GM18499 (cell line): ENCODE results near the gene TPSAB1.
"Not testable (repeated sequence)": the region's sequence is repeated elsewhere in the genome, so short reads cannot be mapped to it uniquely, and the experiment has no call there.

ENCODE experiments used
- ATAC-seq: cut with Tn5 transposase; IDR thresholded peaks from one replicate; pipeline ENCODE4 v1.9.1; 2021; ENCODE audit warnings: moderate number of reproducible peaks; ENCODE audit not compliant: insufficient read depth, unreplicated experiment

TPSAB1 gene

DNA sequence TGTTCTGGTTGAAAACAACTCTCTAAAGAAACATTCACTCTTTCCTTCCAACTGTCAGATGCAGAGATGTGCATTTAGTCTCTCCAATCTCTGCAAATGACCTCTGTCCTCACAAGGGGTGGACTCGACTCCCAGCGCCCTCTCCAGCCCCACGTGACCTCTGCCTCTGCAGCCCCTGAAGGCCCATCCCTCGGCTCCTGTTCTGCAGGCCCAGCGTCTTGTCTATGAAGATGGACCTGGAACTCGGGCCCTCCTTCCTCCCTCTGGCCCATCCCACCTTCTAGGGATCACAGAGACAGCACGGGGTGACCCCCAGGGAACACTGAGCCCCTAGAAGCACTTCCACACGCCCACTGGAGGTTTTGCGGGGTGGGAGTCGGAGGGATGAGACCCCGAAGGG, 2.9 kb downstream of the TPSAB1 start:
- not testable (repeated sequence) for ATAC-seq

DNA sequence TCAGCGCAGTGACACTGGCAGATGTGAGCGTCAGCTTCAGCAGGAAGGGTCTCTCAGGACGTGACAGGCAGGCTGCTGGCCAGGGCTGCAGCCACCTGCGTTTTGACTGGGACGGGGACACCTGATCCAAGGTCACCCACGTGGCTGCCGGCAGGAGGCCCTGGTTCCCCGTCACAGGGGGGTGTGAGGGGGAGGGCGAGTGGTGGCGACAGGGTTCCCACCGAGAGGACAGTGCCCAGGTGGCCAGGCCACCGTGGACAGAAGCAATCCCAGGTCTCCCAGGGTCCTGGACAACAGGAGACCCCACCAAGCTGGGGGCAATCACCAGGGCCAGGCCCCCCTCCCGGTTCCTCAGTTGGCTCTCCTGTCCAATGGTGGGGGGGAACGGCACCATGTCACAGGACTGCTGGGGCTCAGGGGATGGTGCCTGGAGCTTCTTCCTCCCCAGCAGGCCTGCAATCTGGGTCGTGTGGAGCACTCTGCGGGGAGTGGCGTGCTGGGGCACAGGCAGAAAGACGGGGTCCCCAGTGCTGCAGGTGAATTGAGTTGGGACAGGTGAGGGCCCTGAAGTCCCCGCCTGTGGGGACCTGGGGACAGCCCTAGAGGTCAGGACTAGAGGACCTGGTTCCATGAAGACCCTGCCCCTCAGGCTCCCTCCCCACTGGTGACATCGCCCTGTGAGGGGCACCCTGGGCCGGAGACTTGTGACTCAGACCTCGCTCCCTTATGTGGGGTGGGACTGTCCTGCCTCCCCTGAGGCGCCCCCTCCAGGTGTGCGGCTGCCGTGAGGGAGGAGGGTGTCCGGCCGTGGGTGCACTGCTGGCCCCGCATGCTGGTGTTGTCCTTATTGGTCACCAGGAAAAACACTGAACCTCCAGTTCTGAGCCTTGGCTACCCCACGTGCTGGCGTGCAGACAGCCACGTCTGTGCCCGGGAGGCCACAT, 3.7 kb downstream of the TPSAB1 start:
- not testable (repeated sequence) for ATAC-seq

DNA sequence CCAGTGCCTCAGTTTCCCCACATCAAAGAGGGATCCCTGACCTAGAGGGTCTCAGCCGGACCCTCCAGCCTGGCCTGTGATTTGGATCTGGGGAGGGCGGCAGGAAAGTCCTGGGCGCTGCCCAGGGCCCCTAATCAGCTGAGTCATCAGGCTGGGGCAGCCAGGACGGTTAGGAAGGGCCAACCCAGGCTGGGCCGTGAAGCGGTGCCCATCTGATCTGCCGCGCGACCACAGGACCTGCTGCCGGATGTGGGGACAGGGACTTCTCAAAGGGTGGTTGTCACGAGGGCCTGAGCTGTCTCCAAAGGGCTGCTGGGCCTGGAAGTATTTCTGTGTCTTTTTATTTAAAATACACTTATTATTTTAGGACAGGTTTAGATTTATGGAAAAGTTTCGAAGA, 4.4 kb downstream of the TPSAB1 start:
- no peak for ATAC-seq

DNA sequence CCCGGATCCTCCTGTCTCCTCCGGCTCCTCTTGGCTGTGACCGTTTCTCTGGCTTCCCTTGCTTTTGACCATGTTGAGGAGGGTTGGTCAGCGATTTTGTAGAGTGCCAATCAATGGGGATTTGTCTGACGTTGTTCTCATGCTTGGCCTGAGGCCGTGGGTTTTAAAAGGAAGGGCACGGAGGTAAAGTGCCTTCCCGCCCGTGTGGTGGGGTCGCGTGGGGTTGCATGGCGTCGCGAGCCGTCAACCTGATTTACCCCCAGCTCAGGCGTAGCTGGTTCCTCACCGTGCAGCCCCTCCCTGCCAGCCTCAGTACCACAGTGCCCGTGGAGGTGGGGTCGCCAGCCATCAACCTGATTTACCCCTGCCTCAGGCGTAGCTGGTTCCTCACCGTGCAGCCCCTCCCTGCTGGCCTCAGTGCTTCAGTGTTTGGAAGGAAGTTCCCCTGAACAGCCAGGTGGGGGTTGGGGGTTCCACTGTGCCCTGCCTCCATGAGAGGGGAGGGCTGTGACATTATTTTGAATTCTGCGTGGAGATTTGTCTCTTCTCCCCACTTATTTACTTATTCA, 5.0 kb downstream of the TPSAB1 start:
- ATAC-seq: no peak

DNA sequence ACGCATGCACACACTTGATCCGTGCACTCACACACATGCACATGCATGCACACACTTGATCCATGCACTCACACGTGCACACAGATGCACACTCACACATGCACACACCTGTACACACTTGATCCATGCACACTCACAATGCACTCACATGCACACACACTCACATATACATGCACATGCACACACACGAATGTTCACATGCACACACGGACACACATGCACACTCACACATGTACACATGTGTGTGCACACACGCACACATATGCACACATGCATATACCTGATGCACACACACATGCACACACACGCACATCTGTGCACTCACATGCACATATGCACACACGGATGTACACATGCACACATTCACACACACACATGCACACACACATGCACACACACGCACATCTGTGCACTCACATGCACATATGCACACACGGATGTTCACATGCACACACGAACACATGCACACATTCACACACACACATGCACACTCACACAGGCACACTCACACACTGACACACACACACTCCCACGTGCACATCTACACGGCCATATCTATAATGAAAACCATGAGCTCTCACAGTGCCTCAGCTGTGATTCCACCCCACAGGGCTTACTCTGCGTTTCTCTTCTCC, 7.5 kb downstream of the TPSAB1 start:
- ATAC-seq: not testable (repeated sequence)

DNA sequence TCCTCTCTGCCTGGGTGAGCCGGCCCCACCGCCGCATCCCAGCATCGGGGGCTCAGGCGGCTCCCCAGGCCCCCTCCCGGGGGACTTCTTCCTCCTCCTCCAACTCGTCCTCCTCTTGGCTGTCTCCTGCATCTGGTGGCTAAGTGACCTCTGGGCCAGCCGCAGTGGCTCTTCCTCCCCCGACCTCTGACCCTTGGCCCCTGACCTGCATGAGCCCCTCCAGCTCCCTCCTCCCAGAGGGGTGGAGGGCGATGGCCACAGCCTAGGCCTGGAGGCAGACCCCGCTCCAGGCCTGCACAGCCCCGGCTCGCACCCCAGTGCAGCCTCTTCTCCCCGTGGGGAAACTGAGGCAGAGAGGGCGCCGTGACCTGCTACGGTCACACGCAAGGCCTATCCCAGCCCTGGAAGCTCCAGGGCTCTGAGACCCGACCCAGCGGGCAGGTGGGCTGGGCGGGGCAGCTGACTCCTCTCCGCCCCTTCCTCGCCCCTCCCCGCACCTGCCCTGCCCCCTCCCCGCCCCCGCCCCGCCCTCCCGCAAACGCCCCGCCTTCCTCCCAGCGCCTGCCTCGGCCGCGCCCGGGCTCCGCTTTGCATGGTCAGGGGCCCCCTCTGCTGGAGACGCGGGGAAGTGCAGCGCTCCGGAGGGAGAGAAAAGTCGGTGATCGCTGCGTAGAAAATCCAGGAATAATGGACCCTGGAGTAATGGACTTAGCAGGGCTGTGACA, 8.7 kb downstream of the TPSAB1 start:
- not testable (repeated sequence) for ATAC-seq

DNA sequence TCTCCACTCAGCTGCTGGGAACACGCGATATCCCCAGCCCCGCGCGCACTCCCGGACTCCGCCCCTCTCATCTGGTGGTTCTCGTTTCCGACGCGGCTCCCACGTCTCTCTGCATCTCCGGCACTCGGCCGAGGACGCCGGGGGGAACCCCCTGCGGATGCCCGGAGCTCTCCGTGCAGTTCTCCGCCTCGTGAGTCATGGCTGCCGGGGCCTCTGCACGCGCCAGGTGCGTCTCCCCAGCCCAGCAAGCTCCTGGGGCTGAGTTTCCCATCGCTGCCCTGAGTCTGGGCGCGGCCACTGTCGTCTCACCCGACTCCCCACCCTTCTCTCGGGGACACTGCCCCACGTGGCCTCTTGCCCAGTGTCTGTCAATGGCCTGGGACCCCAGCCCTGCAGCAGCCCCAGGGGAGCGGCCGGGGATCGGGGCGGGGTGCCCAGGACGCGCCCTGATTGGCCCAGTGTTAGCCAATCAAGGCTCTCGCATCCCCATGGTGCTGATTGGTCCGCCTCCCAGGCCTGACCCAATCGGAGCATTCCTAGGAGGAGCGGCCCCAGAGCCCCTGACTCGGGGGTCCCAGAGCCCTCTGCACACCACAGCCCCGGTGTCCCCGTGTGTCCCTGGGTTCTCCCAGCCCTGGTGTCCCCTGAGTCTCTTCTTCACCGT, 13.3 kb downstream of the TPSAB1 start:
- ATAC-seq: not testable (repeated sequence)

DNA sequence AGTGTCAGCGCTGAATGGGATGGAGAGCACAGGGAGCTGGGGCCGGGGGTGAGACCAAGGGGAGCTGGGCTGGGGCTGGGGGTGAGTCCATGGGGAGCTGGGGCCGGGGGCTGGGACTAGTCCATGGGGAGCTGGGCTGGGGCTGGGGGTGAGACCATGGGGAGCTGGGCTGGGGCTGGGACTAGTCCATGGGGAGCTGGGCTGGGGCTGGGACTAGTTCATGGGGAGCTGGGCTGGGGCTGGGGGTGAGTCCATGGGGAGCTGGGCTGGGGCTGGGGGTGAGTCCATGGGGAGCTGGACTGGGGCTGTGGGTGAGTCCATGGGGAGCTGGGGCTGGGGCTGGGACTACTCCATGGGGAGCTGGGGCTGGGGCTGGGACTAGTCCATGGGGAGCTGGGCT, 14.3 kb downstream of the TPSAB1 start:
- ATAC-seq: not testable (repeated sequence)

DNA sequence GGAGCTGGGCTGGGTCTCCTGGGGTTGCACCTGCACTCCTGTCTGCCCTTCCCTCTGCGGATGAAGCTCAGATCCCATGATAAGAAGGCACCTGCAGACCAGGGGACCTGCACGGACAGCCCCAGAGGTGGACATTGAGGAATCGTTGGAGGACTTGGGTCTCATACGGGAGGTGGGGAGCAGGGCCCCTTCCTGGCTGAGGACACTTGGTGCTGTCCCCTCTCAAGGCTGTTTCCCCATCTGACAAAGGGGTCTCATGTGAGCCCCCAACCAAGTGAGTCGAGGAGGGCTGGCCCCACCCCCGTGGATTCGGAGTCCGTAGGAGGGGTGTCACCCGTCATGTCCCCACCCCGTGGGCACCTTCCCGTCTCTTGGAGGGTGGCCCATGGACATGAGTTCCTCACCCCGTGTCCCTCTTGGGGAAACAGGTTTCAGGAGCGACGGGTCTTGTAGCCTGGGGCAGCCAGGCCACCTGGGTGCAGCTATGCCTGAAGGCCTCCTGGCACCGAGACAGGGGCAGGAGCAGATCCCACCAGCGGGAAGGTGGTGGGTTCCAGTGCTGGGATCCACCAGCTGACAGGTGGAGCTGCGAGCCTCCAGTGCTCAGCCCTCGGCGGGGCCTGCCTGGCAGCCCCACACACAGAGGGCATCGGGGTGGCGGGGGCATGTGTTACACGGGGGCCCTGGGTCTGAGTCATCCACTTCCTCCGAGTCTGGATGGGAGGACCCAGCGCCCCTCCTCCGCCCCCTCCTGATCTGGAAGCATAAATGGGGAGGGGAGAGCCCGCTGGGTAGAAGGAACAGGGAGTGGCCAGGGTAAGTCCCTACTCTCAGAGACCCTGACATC, 15.0 kb downstream of the TPSAB1 start, which contains the start of gene TPSD1:
Gene TPSD1 (plus strand): TSS at position 794 of the 847 bp plus-strand sequence. CDS start 212 bp downstream, outside the sequence.
- not testable (repeated sequence) for ATAC-seq

DNA sequence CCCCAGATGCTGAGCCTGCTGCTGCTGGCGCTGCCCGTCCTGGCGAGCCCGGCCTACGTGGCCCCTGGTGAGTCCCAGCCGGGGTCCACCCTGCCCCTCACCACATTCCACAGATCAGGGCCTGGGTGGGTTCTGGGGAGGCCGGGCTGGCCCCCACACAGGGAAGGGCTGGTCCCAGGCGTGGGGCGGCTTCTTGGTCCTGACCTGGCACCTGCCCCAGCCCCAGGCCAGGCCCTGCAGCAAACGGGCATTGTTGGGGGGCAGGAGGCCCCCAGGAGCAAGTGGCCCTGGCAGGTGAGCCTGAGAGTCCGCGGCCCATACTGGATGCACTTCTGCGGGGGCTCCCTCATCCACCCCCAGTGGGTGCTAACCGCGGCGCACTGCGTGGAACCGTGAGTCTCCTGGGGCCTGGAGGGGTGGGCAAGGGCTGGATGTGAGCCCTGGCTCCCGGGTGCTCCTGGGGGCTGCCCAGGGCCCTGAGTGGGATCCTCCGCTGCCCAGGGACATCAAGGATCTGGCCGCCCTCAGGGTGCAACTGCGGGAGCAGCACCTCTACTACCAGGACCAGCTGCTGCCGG, 15.9 kb downstream of the TPSAB1 start:
- not testable (repeated sequence) for ATAC-seq

DNA sequence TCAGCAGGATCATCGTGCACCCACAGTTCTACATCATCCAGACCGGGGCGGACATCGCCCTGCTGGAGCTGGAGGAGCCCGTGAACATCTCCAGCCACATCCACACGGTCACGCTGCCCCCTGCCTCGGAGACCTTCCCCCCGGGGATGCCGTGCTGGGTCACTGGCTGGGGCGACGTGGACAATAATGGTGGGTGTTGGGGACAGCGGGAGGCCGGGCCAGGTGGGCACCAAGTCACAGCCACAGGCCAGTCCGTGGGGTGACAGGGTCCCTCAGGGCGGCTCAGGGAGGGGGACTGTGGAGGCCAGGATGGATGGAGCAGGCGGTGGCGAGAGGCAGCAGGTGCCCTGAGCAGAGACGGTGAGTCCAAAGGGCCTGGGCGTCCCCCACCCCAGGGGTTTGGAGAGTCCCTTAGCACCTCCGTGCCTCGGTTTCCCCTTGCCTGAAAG, 16.4 kb downstream of the TPSAB1 start:
- ATAC-seq: no peak

DNA sequence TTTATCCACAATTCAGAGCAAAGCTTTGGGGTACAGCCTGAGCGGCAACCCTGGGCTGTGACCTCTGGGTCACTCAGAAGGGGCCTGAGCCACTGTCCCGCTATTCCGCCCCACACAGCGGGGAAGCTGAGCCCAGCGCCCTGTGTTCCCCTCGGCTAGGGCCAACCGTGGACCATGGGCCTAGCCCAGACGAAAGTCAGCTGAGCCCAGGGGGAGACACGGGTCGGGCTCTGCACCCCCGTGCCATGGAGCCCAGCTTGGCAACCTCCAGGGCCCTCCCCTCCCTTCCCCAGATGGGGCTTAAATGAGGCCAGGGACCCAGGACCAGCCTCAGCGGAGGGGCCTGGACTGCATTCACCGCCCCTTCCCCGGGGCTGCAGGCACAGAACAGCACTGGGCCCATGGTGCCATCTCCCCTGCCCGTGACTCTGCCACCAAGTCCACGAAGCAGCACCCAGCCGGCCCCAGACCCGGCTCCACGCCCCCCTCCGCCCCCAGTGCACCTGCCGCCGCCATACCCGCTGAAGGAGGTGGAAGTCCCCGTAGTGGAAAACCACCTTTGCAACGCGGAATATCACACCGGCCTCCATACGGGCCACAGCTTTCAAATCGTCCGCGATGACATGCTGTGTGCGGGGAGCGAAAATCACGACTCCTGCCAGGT, 17.2 kb downstream of the TPSAB1 start:
- ATAC-seq: no peak

DNA sequence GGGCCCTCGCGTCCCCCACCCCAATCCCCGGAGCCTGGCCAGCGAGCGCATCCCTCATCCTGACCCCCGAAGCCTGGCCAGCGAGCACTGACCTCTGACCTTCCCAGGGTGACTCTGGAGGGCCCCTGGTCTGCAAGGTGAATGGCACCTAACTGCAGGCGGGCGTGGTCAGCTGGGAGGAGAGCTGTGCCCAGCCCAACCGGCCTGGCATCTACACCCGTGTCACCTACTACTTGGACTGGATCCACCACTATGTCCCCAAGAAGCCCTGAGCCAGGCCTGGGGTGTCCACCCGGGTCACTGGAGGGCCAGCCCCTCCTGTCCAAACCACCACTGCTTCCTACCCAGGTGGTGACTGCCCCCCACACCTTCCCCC, 17.7 kb downstream of the TPSAB1 start:
- no peak for ATAC-seq

DNA sequence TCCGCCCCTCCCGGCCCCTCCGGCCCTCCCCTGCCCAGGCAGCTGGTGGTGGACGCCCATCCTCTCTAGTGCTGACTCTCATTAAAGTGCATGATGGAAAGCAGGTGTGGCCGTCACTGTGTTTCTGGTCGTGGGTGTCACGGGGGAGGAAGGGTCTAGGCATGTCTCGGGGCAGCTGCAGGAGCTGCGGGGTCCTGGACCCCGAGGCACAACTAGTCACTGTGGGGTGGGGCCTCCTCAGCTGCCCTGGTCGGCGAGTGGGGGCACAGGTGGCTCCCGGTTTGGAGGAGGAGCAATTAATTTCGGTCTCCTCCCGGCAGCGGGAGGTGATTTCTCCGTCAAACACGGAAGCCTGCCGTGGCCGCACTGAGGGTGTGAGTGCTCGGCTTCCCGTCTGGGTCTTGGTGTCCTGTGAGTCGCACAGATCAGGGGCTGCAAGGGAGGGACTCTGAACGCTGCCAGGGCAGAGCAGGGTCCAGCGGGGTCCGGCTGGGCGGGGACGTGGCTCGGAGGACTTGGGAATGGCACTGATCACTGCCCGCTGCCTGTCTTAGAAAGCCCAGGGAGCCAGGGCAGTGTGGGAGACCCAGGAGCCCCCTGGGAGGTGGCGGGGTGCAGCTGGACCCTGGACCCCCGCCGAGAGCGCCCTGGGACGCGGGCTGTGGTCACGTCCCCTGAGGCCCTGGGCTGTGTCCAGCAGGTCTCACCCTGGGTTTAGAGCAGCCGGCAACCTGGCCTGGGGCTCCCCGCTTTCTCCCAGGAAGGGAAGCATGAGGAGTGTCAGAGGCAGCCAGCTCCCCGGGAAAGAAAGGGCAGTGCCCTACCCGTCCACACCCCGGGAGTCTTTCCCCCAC, 18.6 kb downstream of the TPSAB1 start:
- ATAC-seq: no peak

DNA sequence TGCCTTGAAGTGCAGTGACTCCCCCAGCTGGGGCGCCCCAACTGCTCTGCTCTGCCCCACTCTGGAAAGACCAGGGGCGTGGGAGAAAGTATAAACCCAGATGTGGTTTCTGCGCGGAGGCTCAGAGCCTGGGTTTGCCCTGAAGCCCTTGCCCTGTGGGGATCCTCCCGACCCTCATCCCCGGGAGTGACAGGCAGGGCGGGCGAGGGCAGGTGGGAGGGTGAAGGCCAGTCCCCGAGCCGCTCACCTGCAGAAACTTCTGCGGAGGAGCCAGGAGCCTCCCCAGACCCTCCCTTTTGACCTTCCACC, 19.2 kb downstream of the TPSAB1 start:
- no peak for ATAC-seq

DNA sequence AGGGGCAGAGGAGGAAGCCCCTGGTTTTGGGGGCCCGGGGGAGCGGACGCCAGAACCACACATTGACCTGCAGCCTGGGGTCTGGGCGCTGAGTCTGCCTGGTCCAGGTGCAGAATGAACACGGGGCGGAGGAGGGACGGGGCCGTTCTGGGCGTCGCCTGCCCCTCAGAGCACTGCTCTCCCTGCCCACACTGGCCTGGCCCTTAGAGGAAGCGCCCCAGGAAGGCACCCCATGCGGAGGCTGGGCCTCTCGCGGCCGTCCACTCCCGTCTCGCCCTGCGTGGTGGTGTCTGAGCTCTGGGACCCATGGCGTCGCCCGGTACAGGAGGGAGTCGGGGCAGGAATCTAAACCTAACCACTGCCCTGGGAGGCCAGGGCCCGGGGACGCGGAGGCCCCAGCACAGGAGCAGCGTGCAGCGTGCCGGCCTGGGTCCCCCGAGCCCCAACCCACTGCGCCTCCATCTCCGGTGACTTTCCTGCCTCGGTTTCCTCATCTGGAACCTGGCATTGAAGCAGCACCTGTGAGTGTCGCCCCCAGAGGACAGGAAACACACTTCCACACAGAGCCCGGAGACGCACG, 19.7 kb downstream of the TPSAB1 start:
- no peak for ATAC-seq
